KMS-11 (cell line): ENCODE results near the gene ATG14.

Experiments used
- H2AFZ ChIP-seq: fragments of 200-600 bp; sonication (generic); 2 replicates; pipeline ENCODE4 v1.6.1; 2016; ENCODE audit warnings: antibody characterized with exemption, mixed run types, low read depth
- H3K27ac ChIP-seq: fragments of 200-600 bp; sonication (generic); 2 replicates; pipeline ENCODE4 v1.6.1; 2016; ENCODE audit warnings: mild to moderate bottlenecking, mixed run types
- H3K27me3 ChIP-seq: fragments of 200-600 bp; sonication (generic); 2 replicates; pipeline ENCODE4 v1.6.1; 2017; ENCODE audit warnings: mild to moderate bottlenecking, low read depth, mixed run types, moderate library complexity; ENCODE audit not compliant: insufficient read depth
- H3K36me3 ChIP-seq: fragments of 200-600 bp; sonication (generic); 2 replicates; pipeline ENCODE4 v1.6.1; 2017; ENCODE audit warnings: mild to moderate bottlenecking, mixed run types; ENCODE audit not compliant: insufficient read depth
- H3K4me1 ChIP-seq: fragments of 200-600 bp; sonication (generic); 2 replicates; pipeline ENCODE4 v1.6.1; 2016; ENCODE audit warnings: mild to moderate bottlenecking, low read depth, mixed run types; ENCODE audit not compliant: poor library complexity, severe bottlenecking
- H3K4me2 ChIP-seq: fragments of 200-600 bp; sonication (generic); 2 replicates; pipeline ENCODE4 v1.7.0; 2016; ENCODE audit warnings: mild to moderate bottlenecking, mixed run types
- H3K4me3 ChIP-seq: fragments of 200-600 bp; sonication (generic); IDR thresholded peaks from 2 replicates; pipeline ENCODE4 v1.6.1; 2017; ENCODE audit warnings: low read depth, low read length, mixed read lengths; ENCODE audit not compliant: insufficient read depth
- H3K79me2 ChIP-seq: fragments of 200-600 bp; sonication (generic); 2 replicates; pipeline ENCODE4 v1.6.1; 2016; ENCODE audit warnings: low read depth, mixed run types; ENCODE audit not compliant: insufficient read depth
- H3K9ac ChIP-seq: fragments of 200-600 bp; sonication (generic); 2 replicates; pipeline ENCODE4 v1.6.1; 2016; ENCODE audit warnings: mild to moderate bottlenecking, mixed run types
- H4K20me1 ChIP-seq: fragments of 200-600 bp; sonication (generic); 2 replicates; pipeline ENCODE4 v1.6.1; 2016; ENCODE audit warnings: mild to moderate bottlenecking, mixed run types; ENCODE audit not compliant: insufficient read depth
- CTCF ChIP-seq: fragments of 200-600 bp; sonication (generic); conservative IDR thresholded peaks from 2 replicates; pipeline ENCODE4 v1.6.1; 2017; ENCODE audit warnings: low read depth, mild to moderate bottlenecking, antibody characterized with exemption, low read length, moderate library complexity, mixed read lengths

The ATG14 gene

GRCh38 chr14:55418411-55418810 is 6.8 kb upstream of the ATG14 start:
- no peak overlapping the region for H3K4me3 ChIP-seq
- no peak overlapping the region for H3K9ac ChIP-seq
- H3K4me1 ChIP-seq = peaks cover 16% of the 10 kb centered on the region
- no peak overlapping the region for H2AFZ ChIP-seq
- TF ChIP-seq CTCF = no peak
- no peak overlapping the region for H3K27ac ChIP-seq
- no peaks in the 10 kb centered on the region for H4K20me1 ChIP-seq
- H3K4me2 ChIP-seq = no peak overlapping the region
- H3K79me2 ChIP-seq = no peaks in the 10 kb centered on the region
- H3K36me3 ChIP-seq = no peaks in the 10 kb centered on the region
- H3K27me3 ChIP-seq = no peaks in the 10 kb centered on the region

GRCh38 chr14:55417955-55418354 is 6.3 kb upstream of the ATG14 start:
- Histone ChIP-seq H4K20me1 (no peaks in the 10 kb centered on the region), H3K79me2 (no peaks in the 10 kb centered on the region), H3K36me3 (no peaks in the 10 kb centered on the region), H3K27me3 (no peaks in the 10 kb centered on the region), H3K27ac (no peak overlapping the region), H2AFZ (no peak overlapping the region), H3K4me3 (no peak overlapping the region), H3K4me1 (peaks cover 16% of the 10 kb centered on the region), H3K4me2 (no peak overlapping the region), H3K9ac (no peak overlapping the region)
- TF ChIP-seq CTCF = no peak

- Histone ChIP-seq H2AFZ (no peak overlapping the region), H3K9ac (no peak overlapping the region), H3K4me1 (peaks cover 16% of the 10 kb centered on the region), H3K27me3 (no peaks in the 10 kb centered on the region), H4K20me1 (no peaks in the 10 kb centered on the region), H3K27ac (no peak overlapping the region; the same call in 1 of the 2 replicates), H3K4me2 (peak overlapping the region; percentile 46), H3K36me3 (no peaks in the 10 kb centered on the region), H3K79me2 (no peaks in the 10 kb centered on the region), H3K4me3 (no peak overlapping the region)
- peak; percentile 63 for TF ChIP-seq CTCF
These were observed 5.2 kb upstream of the ATG14 start for GRCh38 chr14:55416866-55417265.

GRCh38 chr14:55414551-55414950 is 2.9 kb upstream of the ATG14 start:
- H3K4me2 ChIP-seq = no peak overlapping the region
- H3K4me1 ChIP-seq = peaks cover 23% of the 10 kb centered on the region
- H3K27ac ChIP-seq = no peak overlapping the region
- no peaks in the 10 kb centered on the region for H3K36me3 ChIP-seq
- no peaks in the 10 kb centered on the region for H3K27me3 ChIP-seq
- H2AFZ ChIP-seq = no peak overlapping the region
- H3K79me2 ChIP-seq = no peaks in the 10 kb centered on the region; the same call in 1 of the 2 replicates
- H3K9ac ChIP-seq = no peak overlapping the region
- no peak for TF ChIP-seq CTCF
- no peaks in the 10 kb centered on the region for H4K20me1 ChIP-seq
- H3K4me3 ChIP-seq = no peak overlapping the region

GRCh38 chr14:55412676-55413075 is 1.0 kb upstream of the ATG14 start:
- no peak for TF ChIP-seq CTCF
- Histone ChIP-seq H3K9ac (no peak overlapping the region), H3K4me1 (peaks cover 23% of the 10 kb centered on the region), H3K4me2 (no peak overlapping the region), H3K4me3 (no peak overlapping the region), H3K36me3 (no peaks in the 10 kb centered on the region), H3K27me3 (no peaks in the 10 kb centered on the region), H3K27ac (no peak overlapping the region), H4K20me1 (no peaks in the 10 kb centered on the region), H2AFZ (no peak overlapping the region), H3K79me2 (no peaks in the 10 kb centered on the region; the same call in 1 of the 2 replicates)
